PC-9 (cell line): ENCODE measurements around the gene NPEPPS.

Experiments
- CTCF ChIP-seq: fragments of 200-600 bp; sonication (generic); conservative IDR thresholded peaks from 2 replicates; pipeline ENCODE4 v1.6.1; 2017; ENCODE audit warnings: mixed run types, antibody characterized with exemption, mild to moderate bottlenecking, moderate library complexity
- EZH2 ChIP-seq: fragments of 200-600 bp; sonication (generic); IDR thresholded peaks from 2 replicates; pipeline ENCODE4 v1.8.0; 2017; ENCODE audit warnings: antibody characterized with exemption, low read depth

GRCh38 chr17:47652570-47652969 is 121.7 kb downstream of the NPEPPS start:
- no peak for TF ChIP-seq CTCF
- TF ChIP-seq EZH2 = no peak
